ENCODE data around the gene PPP1R2B. TPM values are rescaled to one million over a fixed set of nuclear protein-coding genes. Genes with fewer than 3 reads are reported as not detected.
"Not testable (repeated sequence)": the region's sequence is repeated elsewhere in the genome, so short reads cannot be mapped to it uniquely, and the experiment has no call there.

The PPP1R2B gene
- polyA plus RNA-seq (2013, experiment 1 of 2; ENCODE audit: insufficient read length): not detected
- not detected for polyA plus RNA-seq (2013, experiment 2 of 2; ENCODE audit: insufficient read length)

DNA sequence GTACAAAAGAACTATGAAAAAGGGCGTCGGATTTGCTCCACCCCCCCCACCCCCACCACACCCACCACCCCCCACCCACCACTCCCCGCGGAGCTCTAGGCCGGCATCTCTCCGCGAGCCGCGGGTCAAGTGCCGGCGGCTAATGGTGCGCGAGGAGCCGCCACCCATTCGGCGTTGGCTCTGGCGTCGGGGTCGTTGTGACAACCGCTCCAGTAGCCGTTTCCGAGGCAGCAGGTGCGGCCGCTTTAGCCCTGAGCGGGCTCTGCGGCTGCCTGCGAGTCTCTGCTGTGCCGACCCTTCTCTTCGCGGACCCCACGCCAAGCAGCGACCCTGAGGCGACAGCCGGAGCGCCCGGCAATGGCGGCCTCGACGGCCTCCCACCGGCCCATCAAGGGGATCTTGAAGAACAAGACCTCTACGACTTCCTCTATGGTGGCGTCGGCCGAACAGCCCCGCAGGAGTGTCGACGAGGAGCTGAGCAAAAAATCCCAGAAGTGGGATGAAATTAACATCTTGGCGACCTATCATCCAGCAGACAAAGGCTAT is at the start of gene PPP1R2B:
Gene PPP1R2B, plus strand, starts transcription at position 90 of the 546 bp plus-strand sequence. Its CDS starts 268 bp downstream, at position 358.
- no peak for DNase-seq

- DNase-seq: peak; percentile 9
Observed at GRCh38 chr5:156800929-156801328, 49.2 kb upstream of the PPP1R2B start.

GRCh38 chr5:156802501-156802900 is 47.6 kb upstream of the PPP1R2B start:
- DNase-seq: no peak

DNA sequence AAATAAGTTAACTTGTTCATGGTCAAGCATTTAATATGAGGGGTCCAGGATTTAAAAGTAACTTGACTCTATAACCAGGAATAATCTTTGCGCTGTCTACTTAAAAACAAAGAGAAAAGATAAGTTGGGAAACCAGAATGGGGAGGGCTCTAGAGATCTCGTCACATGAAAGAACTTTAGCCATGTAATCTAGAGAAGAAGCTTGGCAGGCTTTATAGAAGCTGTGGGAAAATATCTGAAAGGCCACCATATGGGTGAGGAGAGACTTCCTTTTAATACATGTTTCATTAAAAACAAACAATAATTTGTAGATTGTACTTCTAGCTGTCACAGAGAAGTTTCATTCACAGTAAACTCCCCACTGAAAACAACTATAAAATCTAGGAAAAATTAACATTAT is 46.7 kb upstream of the PPP1R2B start:
- DNase-seq: no peak

DNA sequence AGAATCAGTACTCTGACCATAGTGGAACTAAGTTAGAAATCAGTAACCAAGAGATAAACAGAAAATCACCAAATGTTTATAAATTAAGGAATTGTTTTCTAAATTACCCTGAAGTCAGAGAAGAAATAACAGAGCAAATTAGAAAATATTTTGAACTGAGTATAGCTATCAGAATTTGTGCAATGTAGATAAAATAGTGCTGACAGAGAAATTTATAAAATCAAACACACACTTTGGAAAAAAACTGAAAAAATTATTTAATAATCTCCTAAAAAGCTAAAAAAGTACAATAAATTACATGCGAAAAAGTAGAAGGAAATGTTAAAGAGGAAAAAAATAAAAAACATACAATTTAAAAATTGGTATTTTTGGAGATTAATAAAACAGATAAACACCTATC is 37.1 kb upstream of the PPP1R2B start:
- no peak for DNase-seq

- peak; percentile 49 for DNase-seq
Observed at GRCh38 chr5:156815988-156816599, 34.0 kb upstream of the PPP1R2B start.

DNA sequence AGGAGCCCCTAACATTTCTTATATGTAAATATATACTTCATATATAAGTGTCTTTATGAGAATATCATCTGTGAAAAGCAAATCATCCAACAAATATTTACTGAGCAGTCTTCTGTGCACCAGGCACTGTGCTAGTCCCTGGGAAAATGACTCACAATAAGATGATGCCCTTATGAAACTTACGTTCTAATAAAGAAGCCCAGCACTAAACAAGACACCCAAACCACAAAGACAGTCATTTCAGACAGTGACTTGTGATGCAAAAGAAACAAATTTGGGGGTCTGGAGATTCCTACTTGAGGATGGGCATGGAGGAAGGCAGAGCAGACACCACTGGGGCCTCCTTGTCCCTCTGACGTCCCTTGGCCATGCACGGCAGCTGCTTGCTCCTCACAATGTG is 30.6 kb upstream of the PPP1R2B start:
- DNase-seq: no peak

DNA sequence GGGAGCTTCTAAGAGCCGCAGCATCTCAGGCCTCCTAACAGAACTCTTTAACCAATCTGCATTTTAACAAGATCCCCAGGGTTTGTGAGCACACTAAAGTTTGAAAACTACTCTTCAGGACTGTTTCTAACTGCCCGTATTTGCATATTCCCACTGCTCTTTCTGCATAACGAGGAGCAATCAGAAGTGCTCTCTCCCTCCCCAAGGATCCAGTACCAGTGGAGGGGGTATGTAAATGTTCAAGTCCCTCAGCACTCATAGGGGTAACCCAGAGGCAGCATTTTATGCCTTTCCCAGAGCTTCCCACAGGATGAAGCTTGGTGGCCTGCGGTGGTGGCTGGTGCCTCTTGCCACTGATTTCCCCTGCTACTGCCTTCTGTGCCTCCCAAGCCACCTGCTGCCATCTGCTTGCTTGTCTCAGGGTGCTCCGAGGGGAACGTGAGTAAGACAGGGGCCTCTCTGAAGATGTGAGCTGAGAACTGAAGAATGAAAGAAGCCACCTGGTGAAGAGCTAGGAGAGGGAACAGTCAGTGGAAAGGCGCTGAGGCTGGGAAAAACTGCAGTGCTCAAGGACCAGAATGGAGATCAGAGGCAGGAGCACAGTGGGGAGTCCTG is 30.0 kb upstream of the PPP1R2B start:
- DNase-seq: no peak

- no peak for DNase-seq
Observed at GRCh38 chr5:156824241-156824640, 25.9 kb upstream of the PPP1R2B start.

- peak; percentile 59 for DNase-seq
Observed at GRCh38 chr5:156824800-156825199, 25.3 kb upstream of the PPP1R2B start.

DNA sequence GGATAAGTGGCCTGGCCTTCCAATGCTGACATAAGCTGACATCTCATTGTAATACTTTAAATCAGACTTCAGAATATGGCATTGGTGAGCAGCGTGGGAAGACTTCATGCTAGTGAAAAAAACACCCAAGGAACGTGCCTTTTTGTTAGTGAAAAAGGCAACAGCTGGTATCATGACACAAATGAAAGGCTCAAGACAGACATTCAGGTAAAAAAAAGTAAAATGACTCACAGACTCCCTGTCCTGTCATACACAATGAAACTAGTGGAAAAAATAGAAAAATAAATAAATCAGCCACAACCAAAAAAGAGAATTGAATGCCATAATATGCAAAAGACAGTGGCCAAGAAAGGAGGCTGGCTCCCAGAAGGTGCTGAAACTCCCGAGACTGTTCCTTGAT is 24.4 kb upstream of the PPP1R2B start:
- no peak for DNase-seq

- DNase-seq: no peak
Observed at GRCh38 chr5:156826150-156826549, 23.9 kb upstream of the PPP1R2B start.

DNA sequence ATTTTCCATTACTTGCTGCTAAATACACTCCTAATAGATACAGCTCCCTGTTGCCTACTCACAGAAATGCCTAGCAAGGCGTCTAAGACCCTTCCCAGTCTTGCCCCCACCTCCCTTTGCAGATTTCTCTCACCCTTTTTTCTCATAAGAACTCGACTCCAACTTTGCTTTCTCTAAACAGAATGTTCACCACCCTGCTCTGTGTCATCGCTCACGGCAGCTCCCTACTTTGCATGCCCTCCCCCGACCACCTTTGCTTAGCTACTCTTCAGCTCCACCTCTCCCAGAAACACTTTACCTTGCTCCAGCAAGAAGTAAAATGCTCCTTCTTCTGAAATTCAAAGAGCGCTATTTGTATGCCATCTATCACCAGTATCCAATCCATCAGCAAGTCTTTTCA is 15.2 kb upstream of the PPP1R2B start:
- no peak for DNase-seq

GRCh38 chr5:156835905-156836304 is 14.2 kb upstream of the PPP1R2B start:
- no peak for DNase-seq

DNA sequence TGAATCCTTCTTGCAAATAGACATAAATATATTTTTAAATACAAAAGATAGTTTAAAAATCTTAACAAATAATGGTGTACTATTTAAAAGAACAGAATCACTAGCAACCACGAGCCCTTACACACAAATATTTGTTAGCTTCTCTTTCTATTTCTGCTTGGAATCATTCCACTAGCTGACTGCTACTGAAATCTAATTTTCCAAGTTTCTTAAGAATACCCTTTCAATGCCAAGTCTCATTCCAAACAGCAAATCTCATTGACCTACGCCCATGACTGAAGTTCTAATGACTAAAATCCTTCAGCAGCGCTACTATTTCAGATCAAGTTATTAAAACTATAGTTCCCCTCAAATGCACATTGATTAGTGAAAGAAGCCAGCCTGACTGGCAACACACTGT is 13.2 kb upstream of the PPP1R2B start:
- DNase-seq: no peak

- no peak for DNase-seq
Observed at GRCh38 chr5:156838961-156839360, 11.1 kb upstream of the PPP1R2B start.

DNA sequence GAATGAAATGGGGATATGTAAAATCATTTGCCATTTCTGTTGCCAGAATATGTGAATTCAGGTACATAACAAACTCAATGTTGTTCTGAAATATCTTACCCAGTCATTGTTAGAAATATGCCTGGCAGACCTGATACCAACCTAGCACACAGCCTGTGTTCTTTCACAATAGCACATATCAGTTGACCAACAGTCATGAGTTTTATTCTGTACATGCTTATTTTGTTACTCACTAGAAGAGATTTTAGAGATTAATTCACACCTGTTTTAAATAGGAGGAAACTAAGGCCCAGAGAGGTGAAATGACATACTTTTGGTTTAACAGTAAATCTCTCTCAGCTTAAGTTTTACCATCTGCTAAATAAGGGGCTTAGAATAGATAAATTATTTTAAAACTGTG is 8.4 kb upstream of the PPP1R2B start:
- no peak for DNase-seq

DNA sequence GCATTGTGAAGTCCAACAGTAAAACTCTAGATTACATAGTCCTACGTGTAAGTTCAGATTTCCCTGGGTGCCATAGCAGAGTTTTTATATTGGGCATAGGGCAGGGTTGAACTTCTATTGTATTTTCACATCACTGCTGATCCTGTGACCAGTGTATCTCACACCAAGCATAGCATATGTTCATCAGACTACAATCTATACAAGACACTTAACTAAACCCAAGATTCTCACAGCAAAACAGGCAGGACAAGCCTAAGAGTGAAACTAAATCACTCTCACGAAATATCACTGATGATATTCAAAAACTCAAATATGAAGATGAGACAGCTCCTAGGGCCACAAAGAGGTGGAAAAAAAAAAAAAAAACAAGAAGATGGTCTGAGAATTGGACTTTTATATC is 3.2 kb upstream of the PPP1R2B start:
- DNase-seq: no peak

- not testable (repeated sequence) for DNase-seq
Observed at GRCh38 chr5:156848447-156848846, 1.6 kb upstream of the PPP1R2B start.

DNA sequence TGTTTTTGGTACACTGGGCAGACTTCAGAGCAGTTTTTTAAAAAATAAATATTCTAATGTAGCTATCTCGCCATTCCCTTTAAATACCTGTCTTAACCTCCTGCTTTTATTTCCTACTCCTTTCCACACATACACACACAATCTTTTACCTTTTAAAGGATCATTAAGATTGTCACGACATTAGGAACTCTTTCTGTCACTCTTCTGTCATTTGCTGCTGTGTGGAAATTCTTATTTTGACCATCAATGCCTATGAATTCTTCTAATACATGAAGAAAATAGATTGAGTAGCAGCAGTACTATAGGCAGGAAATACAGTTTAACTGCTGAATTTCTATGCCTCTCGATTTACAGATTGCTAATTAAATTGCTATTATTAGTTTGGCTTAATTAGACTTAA is 1.8 kb downstream of the PPP1R2B start:
- no peak for DNase-seq

DNA sequence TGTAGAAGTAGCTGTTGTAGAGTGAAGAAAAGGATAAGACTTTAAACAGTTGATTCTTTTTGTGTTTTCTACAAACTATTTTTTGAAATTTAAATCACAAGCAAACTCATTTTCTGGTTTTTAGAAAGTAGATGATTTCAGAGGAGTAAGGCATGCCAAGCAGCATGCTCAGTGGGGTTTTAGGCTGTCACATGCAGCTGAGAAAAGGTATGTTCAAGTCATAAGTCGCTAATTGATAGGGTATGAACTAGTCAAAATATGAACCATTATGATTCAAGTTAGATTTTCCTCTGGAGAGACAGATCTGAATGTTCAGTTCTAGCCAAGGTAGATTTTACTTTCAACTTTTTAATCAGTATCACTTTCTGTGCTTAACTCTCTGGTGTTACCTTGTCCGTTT is 3.0 kb downstream of the PPP1R2B start:
- DNase-seq: not testable (repeated sequence)

DNA sequence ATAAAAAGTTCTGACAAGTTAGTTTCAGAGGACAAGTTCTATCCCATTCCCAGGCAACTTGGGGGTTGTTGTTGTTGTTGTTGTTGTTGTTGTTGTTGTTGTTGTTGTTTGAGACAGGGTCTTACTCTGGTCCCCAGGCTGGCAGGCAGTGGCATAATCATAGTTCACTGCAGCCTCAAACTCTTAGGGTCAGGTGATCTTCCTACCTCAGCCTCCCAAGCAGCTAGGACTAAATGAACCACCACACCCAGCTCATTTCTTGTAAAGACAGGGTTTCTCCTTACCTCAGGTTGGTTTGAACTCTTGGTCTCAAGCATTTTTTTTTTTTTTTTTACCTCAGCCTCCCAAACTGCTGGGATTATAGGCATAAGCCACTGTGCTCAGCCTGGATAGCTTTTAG is 15.3 kb downstream of the PPP1R2B start:
- no peak for DNase-seq

DNA sequence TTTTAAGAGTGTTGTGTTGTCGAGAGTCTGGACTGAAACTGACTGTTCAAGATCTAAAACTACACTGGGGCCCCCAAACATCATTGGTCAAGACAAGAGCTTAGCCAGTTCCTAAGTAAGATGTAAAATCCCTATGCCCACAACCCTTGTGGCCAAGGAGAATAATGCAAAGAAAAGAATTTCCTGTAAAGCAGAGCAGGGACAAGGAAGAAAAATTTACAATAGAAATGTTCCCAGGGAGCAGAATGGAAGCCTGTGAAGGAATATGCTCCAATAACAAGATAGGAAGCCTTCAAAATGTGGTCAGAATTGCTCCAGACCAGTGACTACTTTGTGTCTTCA is 20.4 kb downstream of the PPP1R2B start:
- no peak for DNase-seq

GRCh38 chr5:156871212-156871611 is 21.1 kb downstream of the PPP1R2B start:
- DNase-seq: no peak
